Adrenal gland (tissue), 5 donors: ENCODE measurements around the gene STT3B.

Source experiments
- CTCF ChIP-seq, 6 experiments: fragments of 450-650 bp in 4 of 6; fragments of 200-600 bp in 2 of 6; sonication (generic) in 1 of 6; IDR thresholded peaks; 1 replicate in 5 of 6; 2 replicates in 1 of 6; pipeline versions ENCODE4 v1.5.1 to v1.8.0; 2016 to 2021; ENCODE audit warnings: antibody characterized with exemption in 6 of 6, mild to moderate bottlenecking in 2 of 6, moderate library complexity in 1 of 6
- POLR2A ChIP-seq, 2 donors: fragments of 450-650 bp; IDR thresholded peaks; one replicate each; pipeline ENCODE4 v1.6.1; 2017; ENCODE audit warnings: antibody characterized with exemption in 2 of 2, mild to moderate bottlenecking in 2 of 2, moderate library complexity in 1 of 2
- donor health status: DM: no; HTN: no; CAD: no.

DNA sequence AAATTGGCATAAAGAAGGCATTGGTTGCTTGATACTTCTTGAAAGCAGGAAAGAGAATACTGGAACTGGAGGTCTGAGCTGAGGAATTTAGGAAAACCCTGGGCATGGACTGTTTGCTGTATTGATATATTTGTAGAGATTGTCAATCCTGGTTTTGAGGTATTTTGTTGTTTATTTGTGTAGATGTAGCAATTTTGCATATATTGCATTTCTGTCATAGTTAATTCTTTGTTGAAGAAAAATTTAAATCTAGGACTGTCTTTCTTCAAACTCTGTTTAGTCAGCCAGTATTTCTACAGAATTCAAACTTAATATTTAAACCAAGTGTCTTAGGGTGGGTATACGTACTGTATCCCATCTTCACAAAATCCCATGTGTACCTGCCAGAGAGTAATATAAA is 9.5 kb downstream of the STT3B start:
- TF ChIP-seq CTCF (IDR thresholded peaks at IDR 0.05) (no peak), POLR2A (IDR thresholded peaks at IDR 0.05) (no peak)
